H1 (cell line): ENCODE data around the gene SMYD3. TPM values are rescaled to one million over a fixed set of nuclear protein-coding genes. Genes with fewer than 3 reads are reported as not detected.

Experiments used
- CTCF ChIA-PET: fragments of 300-600 bp; sonication (Branson Sonifier 250); formaldehyde crosslinking; loops from one replicate; lab custom pipeline; 2021; ENCODE audit not compliant: partially characterized antibody; lab: Charles Lee
- POLR2A ChIA-PET: fragments of 300-600 bp; sonication (Branson Sonifier 250); formaldehyde crosslinking; loops from one replicate; lab custom pipeline; 2021; ENCODE audit warnings: inconsistent platforms; ENCODE audit not compliant: partially characterized antibody; lab: Charles Lee
- DNase-seq, 2 experiments: peaks; one replicate each; pipeline versions ENCODE4 v3.0.0 to v3.0.0-alpha.2; 2010 to 2022; ENCODE audit warnings: low spot score in 2 of 2, low read depth in 1 of 2, mixed read lengths in 1 of 2
- FAIRE-seq: peaks from 2 replicates; lab custom pipeline; 2011; peaks lifted over from hg19 to GRCh38; lab: Jason Lieb, UNC
- H2AFZ ChIP-seq: 2 replicates; pipeline ENCODE4 v1.8.1; 2012; ENCODE audit warnings: low read length, inconsistent platforms
- H2AK5ac ChIP-seq: 2 replicates; pipeline ENCODE4 v1.6.1; 2013; ENCODE audit warnings: low read depth, low read length
- H2BK120ac ChIP-seq: replicated peaks from 2 replicates; pipeline ENCODE3; 2013; ENCODE audit warnings: low read depth, low read length, inconsistent platforms
- H2BK12ac ChIP-seq: 2 replicates; pipeline ENCODE4 v1.6.1; 2013; ENCODE audit warnings: low read depth, low read length
- H2BK15ac ChIP-seq: 2 replicates; pipeline ENCODE4 v1.6.1; 2013; ENCODE audit warnings: low read length
- H2BK20ac ChIP-seq: 2 replicates; pipeline ENCODE4 v1.6.1; 2013; ENCODE audit warnings: low read length
- H2BK5ac ChIP-seq: 2 replicates; pipeline ENCODE4 v1.6.1; 2013; ENCODE audit warnings: low read depth, low read length
- H3K14ac ChIP-seq: 2 replicates; pipeline ENCODE4 v1.6.1; 2013; ENCODE audit warnings: inconsistent platforms; ENCODE audit not compliant: insufficient read length
- H3K18ac ChIP-seq: 2 replicates; pipeline ENCODE4 v1.6.1; 2013; ENCODE audit warnings: low read length; ENCODE audit errors: extremely low read depth
- H3K23ac ChIP-seq: 2 replicates; pipeline ENCODE4 v1.6.1; 2013; ENCODE audit warnings: inconsistent platforms; ENCODE audit not compliant: insufficient read length
- H3K23me2 ChIP-seq: 2 replicates; pipeline ENCODE4 v1.6.1; 2013; ENCODE audit warnings: low read depth, low read length
- H3K27ac ChIP-seq: 2 replicates; pipeline ENCODE4 v1.6.1; 2011; ENCODE audit warnings: low read depth, low read length, inconsistent platforms
- H3K27me3 ChIP-seq, 4 experiments: replicated peaks in 1 of 4; 1 replicate in 1 of 4; 2 replicates in 3 of 4; pipeline versions ENCODE4 v1.6.1 to v1.8.1; 2011 to 2013; ENCODE audit warnings: low read length in 3 of 4, mild to moderate bottlenecking in 3 of 4, inconsistent platforms in 2 of 4, mixed read lengths in 2 of 4, moderate library complexity in 1 of 4; ENCODE audit not compliant: control insufficient read depth in 3 of 4, insufficient read depth in 3 of 4; ENCODE audit errors: extremely low read depth in 1 of 4
- H3K36me3 ChIP-seq, 4 experiments: 2 replicates each; pipeline versions ENCODE4 v1.6.1 to v1.8.1; 2011 to 2013; ENCODE audit warnings: mild to moderate bottlenecking in 4 of 4, low read length in 3 of 4, moderate library complexity in 2 of 4, control low read depth in 1 of 4, inconsistent platforms in 1 of 4; ENCODE audit not compliant: insufficient read depth in 4 of 4, control insufficient read depth in 2 of 4
- H3K4ac ChIP-seq: replicated peaks from 2 replicates; pipeline ENCODE3; 2013; ENCODE audit warnings: low read length, low read depth, mixed read lengths, inconsistent platforms; ENCODE audit not compliant: insufficient read length
- H3K4me1 ChIP-seq, 4 experiments: replicated peaks in 1 of 4; 1 replicate in 1 of 4; 2 replicates in 3 of 4; pipeline versions ENCODE4 v1.6.1 to v1.8.1; 2011 to 2013; ENCODE audit warnings: low read length in 3 of 4, inconsistent platforms in 2 of 4, mixed read lengths in 1 of 4; ENCODE audit not compliant: insufficient read depth in 4 of 4, control insufficient read depth in 3 of 4
- H3K4me2 ChIP-seq, 2 experiments: 2 replicates each; pipeline versions ENCODE4 v1.6.1 to v1.8.1; 2011 to 2013; ENCODE audit warnings: low read depth in 2 of 2, low read length in 2 of 2, control low read depth in 1 of 2, inconsistent platforms in 1 of 2, mild to moderate bottlenecking in 1 of 2; ENCODE audit not compliant: insufficient read depth in 1 of 2
- H3K4me3 ChIP-seq, 4 experiments: fragments of 200-600, 300-600 bp in 1 of 4; sonication (generic), shearing (Covaris generic), sonication (Bioruptor Twin) in 1 of 4; 2 replicates each; pipeline versions ENCODE4 v1.5.1 to v1.8.1; 2011 to 2016; ENCODE audit warnings: low read length in 4 of 4, low read depth in 3 of 4, control low read depth in 2 of 4, inconsistent platforms in 2 of 4, mild to moderate bottlenecking in 2 of 4, mixed read lengths in 1 of 4, moderate library complexity in 1 of 4; ENCODE audit not compliant: insufficient read depth in 2 of 4; ENCODE audit errors: extremely low read depth in 1 of 4
- H3K56ac ChIP-seq: replicated peaks from 2 replicates; pipeline ENCODE3; 2013; ENCODE audit warnings: low read depth, mild to moderate bottlenecking, mixed read lengths, low read length, inconsistent platforms; ENCODE audit not compliant: insufficient read length
- H3K79me1 ChIP-seq: 2 replicates; pipeline ENCODE4 v1.6.1; 2013; ENCODE audit warnings: low read depth, low read length, control low read depth
- H3K79me2 ChIP-seq, 2 experiments: 2 replicates each; pipeline versions ENCODE4 v1.6.1 to v1.8.1; 2012 to 2013; ENCODE audit warnings: low read length in 2 of 2, mild to moderate bottlenecking in 2 of 2, inconsistent platforms in 1 of 2; ENCODE audit not compliant: insufficient read depth in 2 of 2, control insufficient read depth in 1 of 2
- H3K9ac ChIP-seq, 4 experiments: replicated peaks in 1 of 4; 1 replicate in 1 of 4; 2 replicates in 3 of 4; pipeline versions ENCODE4 v1.6.1 to v1.8.1; 2011 to 2013; ENCODE audit warnings: low read depth in 3 of 4, low read length in 3 of 4, control low read depth in 2 of 4, mild to moderate bottlenecking in 2 of 4, moderate library complexity in 2 of 4, inconsistent platforms in 1 of 4; ENCODE audit errors: extremely low read depth in 1 of 4
- H3K9me3 ChIP-seq, 2 experiments: 2 replicates each; pipeline versions ENCODE4 v1.6.1 to v1.8.1; 2012 to 2013; ENCODE audit warnings: mild to moderate bottlenecking in 2 of 2, moderate library complexity in 2 of 2, control low read depth in 1 of 2, inconsistent platforms in 1 of 2, low read depth in 1 of 2, low read length in 1 of 2, mixed read lengths in 1 of 2; ENCODE audit not compliant: insufficient read depth in 2 of 2
- H4K20me1 ChIP-seq, 2 experiments: replicated peaks in 1 of 2; 2 replicates each; pipeline versions ENCODE3 to v1.8.1; 2011 to 2013; ENCODE audit warnings: inconsistent platforms in 2 of 2, low read length in 2 of 2, mild to moderate bottlenecking in 1 of 2; ENCODE audit not compliant: insufficient read depth in 2 of 2, control insufficient read depth in 1 of 2
- H4K5ac ChIP-seq: 2 replicates; pipeline ENCODE4 v1.6.1; 2013; ENCODE audit warnings: low read length, low read depth, mixed read lengths, inconsistent platforms; ENCODE audit not compliant: insufficient read length
- H4K8ac ChIP-seq: 2 replicates; pipeline ENCODE4 v1.8.0; 2013; ENCODE audit warnings: mild to moderate bottlenecking, moderate library complexity, low read length, inconsistent platforms; ENCODE audit not compliant: insufficient read depth; ENCODE audit errors: extremely low read depth
- H4K91ac ChIP-seq: replicated peaks from 2 replicates; pipeline ENCODE3; 2013; ENCODE audit warnings: low read length, mixed read lengths, inconsistent platforms; ENCODE audit not compliant: insufficient read length
- CHD2 ChIP-seq: IDR thresholded peaks from 2 replicates; pipeline ENCODE4 v1.6.1; 2012; ENCODE audit warnings: low read length, improper control_type of control experiment
- EGR1 ChIP-seq: IDR thresholded peaks from 2 replicates; pipeline ENCODE4 v1.6.1; 2011; ENCODE audit warnings: low read depth, low read length, borderline replicate concordance
- FOSL1 ChIP-seq: IDR thresholded peaks from 2 replicates; pipeline ENCODE4 v1.6.1; 2011; ENCODE audit warnings: mild to moderate bottlenecking, low read depth, low read length, moderate library complexity; ENCODE audit not compliant: insufficient read depth
- GTF2F1 ChIP-seq: IDR thresholded peaks from 2 replicates; pipeline ENCODE4 v1.6.1; 2012; ENCODE audit warnings: low read depth, low read length, improper control_type of control experiment, borderline replicate concordance
- JUND ChIP-seq: IDR thresholded peaks from 2 replicates; pipeline ENCODE4 v1.6.1; 2011; ENCODE audit warnings: mild to moderate bottlenecking, improper control_type of control experiment, low read length
- KDM1A ChIP-seq: fragments of 200-600, 300-600 bp; sonication (generic); IDR thresholded peaks from 2 replicates; pipeline ENCODE4 v1.7.1; 2016; ENCODE audit warnings: mild to moderate bottlenecking, low read length, borderline replicate concordance
- KDM5A ChIP-seq: fragments of 200-600 bp; IDR thresholded peaks from 2 replicates; pipeline ENCODE4 v1.7.1; 2012; ENCODE audit warnings: mild to moderate bottlenecking, low read length, inconsistent platforms, mixed read lengths
- RAD21 ChIP-seq, 2 experiments: IDR thresholded peaks in 1 of 2; conservative IDR thresholded peaks in 1 of 2; 2 replicates each; pipeline ENCODE4 v1.6.1; 2011; ENCODE audit warnings: low read depth in 2 of 2, low read length in 2 of 2, improper control_type of control experiment in 1 of 2, inconsistent platforms in 1 of 2, mild to moderate bottlenecking in 1 of 2, moderate library complexity in 1 of 2
- RFX5 ChIP-seq: IDR thresholded peaks from 2 replicates; pipeline ENCODE4 v1.6.1; 2011; ENCODE audit warnings: low read depth, low read length, improper control_type of control experiment, borderline replicate concordance
- RNF2 ChIP-seq: fragments of 200-900, 300-1000 bp; sonication (generic); IDR thresholded peaks from 2 replicates; pipeline ENCODE4 v1.7.1; 2016; ENCODE audit warnings: borderline replicate concordance, low read depth, mild to moderate bottlenecking, antibody characterized with exemption, low read length; ENCODE audit not compliant: poor library complexity, severe bottlenecking; ENCODE audit errors: missing control alignments
- SIX5 ChIP-seq: IDR thresholded peaks from 2 replicates; pipeline ENCODE4 v1.6.1; 2011; ENCODE audit warnings: mild to moderate bottlenecking, low read depth, low read length
- SP1 ChIP-seq: IDR thresholded peaks from 2 replicates; pipeline ENCODE4 v1.6.1; 2011; ENCODE audit warnings: low read depth, low read length
- SP2 ChIP-seq: IDR thresholded peaks from 2 replicates; pipeline ENCODE4 v1.6.1; 2012; ENCODE audit warnings: mild to moderate bottlenecking, low read length, inconsistent platforms
- TBP ChIP-seq: IDR thresholded peaks from 2 replicates; pipeline ENCODE4 v1.6.1; 2011; ENCODE audit warnings: low read depth, low read length, improper control_type of control experiment
- TEAD4 ChIP-seq: IDR thresholded peaks from 2 replicates; pipeline ENCODE4 v1.6.1; 2012; ENCODE audit warnings: low read depth, low read length, inconsistent platforms, mixed read lengths
- YY1 ChIP-seq: IDR thresholded peaks from 2 replicates; pipeline ENCODE4 v1.6.1; 2011; ENCODE audit warnings: low read depth, mild to moderate bottlenecking, low read length
- WGBS, 2 experiments: shearing (Covaris generic) in 1 of 2; methylation state at CpG; one replicate each; pipeline versions ENCODE4 v1.1.6 to v1.1.7; 2013 to 2015; ENCODE audit warnings: low lambda C conversion rate in 2 of 2, mixed read lengths in 2 of 2, inconsistent platforms in 1 of 2, low coverage in 1 of 2, missing lambda C conversion rate in 1 of 2; ENCODE audit not compliant: insufficient replicate concordance in 2 of 2, insufficient coverage in 1 of 2, insufficient read length in 1 of 2; ENCODE audit errors: extremely low coverage in 1 of 2, missing lambda C conversion rate in 1 of 2; 5-methylcytosine and 5-hydroxymethylcytosine counted together
- polyA plus RNA-seq, 7 experiments: library from polyadenylated mRNA; depleted of rRNA in 3 of 7; stranded (reverse) in 5 of 7; unstranded in 2 of 7; fragments of >200 nt in 5 of 7; fragments of 200-250 nt in 2 of 7; gene quantifications; 1 replicate in 5 of 7; 2 replicates in 1 of 7; 4 replicates in 1 of 7; pipeline versions ENCODE4 v1.2.1 to v1.2.3, GENCODE V29; 2011 to 2013; ENCODE audit warnings: missing spikeins in 2 of 7, mixed read lengths in 2 of 7
- total RNA-seq: library from RNA; stranded (reverse); fragmentation: NEBNext Ultra II Directional; extraction: Animal tissue kit (Norgen Biotek cat#: 25700); gene quantifications from 2 replicates; pipeline ENCODE4 v1.2.1, GENCODE V29; 2021

Gene SMYD3
- total and polyA plus RNA-seq, 2 of the 8 experiments (the other 6 are each of a cell fraction or from before 2014, with no cell fraction given): 17.3 to 25.4 TPM

- H3K4me2 ChIP-seq: no peak overlapping the region
- no peak overlapping the region for H2BK20ac ChIP-seq
- H3K23ac ChIP-seq: no peak overlapping the region
- no peak overlapping the region for H3K14ac ChIP-seq
- no peaks in the 10 kb centered on the region for H4K20me1 ChIP-seq
- POLR2A ChIA-PET: no interaction called here
- H3K27me3 ChIP-seq: no peaks in the 10 kb centered on the region
- H2BK15ac ChIP-seq: no peak overlapping the region
- no peak overlapping the region for H2BK5ac ChIP-seq
- WGBS, 2 experiments: 90% methylated on average over 3 of the region's 3 CpGs; no CpG with 5 or more reads in 1 of the 2 experiments
- no peak for FAIRE-seq
- H3K56ac ChIP-seq: no peak overlapping the region
- H3K18ac ChIP-seq: no peak overlapping the region
- CTCF ChIA-PET: interaction anchor here (1.0 kb wide), 1 partner anchor 81 kb away, joined by 3 read pairs; no protein-coding TSS in a partner anchor
- H3K4ac ChIP-seq: no peak overlapping the region
- no peaks in the 10 kb centered on the region for H3K79me2 ChIP-seq
- no peaks in the 10 kb centered on the region for H3K23me2 ChIP-seq
- H2AFZ ChIP-seq: no peak overlapping the region
- H4K91ac ChIP-seq: no peak overlapping the region
- no peak overlapping the region for H3K9ac ChIP-seq
- H2BK120ac ChIP-seq: no peak overlapping the region
- H3K36me3 ChIP-seq: no peaks in the 10 kb centered on the region
- H3K79me1 ChIP-seq: no peaks in the 10 kb centered on the region
- no peak overlapping the region for H3K4me3 ChIP-seq
- DNase-seq: no peak
- no peak overlapping the region for H2AK5ac ChIP-seq
- no peaks in the 10 kb centered on the region for H3K9me3 ChIP-seq
- H3K27ac ChIP-seq: no peak overlapping the region
- no peak overlapping the region for H2BK12ac ChIP-seq
- no peak overlapping the region for H4K8ac ChIP-seq
- no peak overlapping the region for H4K5ac ChIP-seq
- no peaks in the 10 kb centered on the region for H3K4me1 ChIP-seq
- TF ChIP-seq TBP (no peak), RFX5 (no peak), SP1 (no peak), RNF2 (no peak), SIX5 (no peak), KDM1A (no peak), FOSL1 (no peak), KDM5A (no peak), JUND (no peak), GTF2F1 (no peak), CHD2 (no peak), YY1 (no peak), EGR1 (no peak), SP2 (no peak), TEAD4 (no peak), RAD21 (IDR thresholded peaks at IDR 0.05 in 1 of 2, conservative IDR thresholded peaks at IDR 0.05 in 1 of 2; ENCODE audit: low read depth in 2 of 2, low read length in 2 of 2) (no peak)
Measured at GRCh38 chr1:246122071-246122470, 385.0 kb downstream of the SMYD3 start.
